Common myeloid progenitor, CD34-positive (primary cell): ENCODE data around the gene TNPO2.
A peak's percentile ranks its signal among the peaks of the same experiment; 100 is the strongest.
"Not testable (repeated sequence)": the region's sequence is repeated elsewhere in the genome, so short reads cannot be mapped to it uniquely, and the experiment has no call there.

Experiments
- CTCF ChIA-PET: fragments of 350-600 bp; sonication (Branson Sonifier 250); formaldehyde crosslinking; loops from one replicate; lab custom pipeline; 2021; ENCODE audit warnings: antibody characterized with exemption; lab: Charles Lee
- POLR2A ChIA-PET: fragments of 350-600 bp; sonication (Branson Sonifier 250); formaldehyde crosslinking; loops from one replicate; lab custom pipeline; 2021; ENCODE audit warnings: antibody characterized with exemption; lab: Charles Lee
- DNase-seq, 3 donors: peaks; one replicate each; pipeline versions ENCODE4 v3.0.0 to v3.0.0-alpha.2; 2013
- H3K27ac ChIP-seq, 2 experiments: 1 replicate in 1 of 2; 2 replicates in 1 of 2; pipeline ENCODE4 v1.7.0; 2013; ENCODE audit warnings: inconsistent platforms in 2 of 2, low read length in 2 of 2, mild to moderate bottlenecking in 2 of 2, low read depth in 1 of 2, moderate library complexity in 1 of 2; ENCODE audit not compliant: severe bottlenecking in 2 of 2, insufficient read depth in 1 of 2, poor library complexity in 1 of 2
- H3K27me3 ChIP-seq, 5 experiments: replicated peaks in 2 of 5; 1 replicate in 3 of 5; 2 replicates in 2 of 5; pipeline versions ENCODE4 v1.6.1 to v1.7.0; 2013; ENCODE audit warnings: low read length in 4 of 5, mild to moderate bottlenecking in 2 of 5, moderate library complexity in 2 of 5, inconsistent platforms in 1 of 5; ENCODE audit not compliant: insufficient read depth in 5 of 5, control insufficient read depth in 4 of 5
- H3K36me3 ChIP-seq, 4 experiments: 1 replicate in 2 of 4; 2 replicates in 2 of 4; pipeline versions ENCODE4 v1.6.1 to v1.7.0; 2013; ENCODE audit warnings: low read length in 3 of 4, control low read depth in 1 of 4, mild to moderate bottlenecking in 1 of 4; ENCODE audit not compliant: control insufficient read depth in 4 of 4, insufficient read depth in 4 of 4
- H3K4me1 ChIP-seq, 4 experiments: 1 replicate in 3 of 4; 2 replicates in 1 of 4; pipeline versions ENCODE4 v1.6.1 to v1.7.1; 2013; ENCODE audit warnings: low read length in 3 of 4, mild to moderate bottlenecking in 3 of 4, control low read depth in 1 of 4, inconsistent platforms in 1 of 4, moderate library complexity in 1 of 4; ENCODE audit not compliant: control insufficient read depth in 4 of 4, insufficient read depth in 4 of 4; ENCODE audit errors: control extremely low read depth in 1 of 4
- H3K4me3 ChIP-seq, 7 experiments: 1 replicate in 4 of 7; 2 replicates in 3 of 7; pipeline versions ENCODE4 v1.5.1 to v1.7.0; 2013; ENCODE audit warnings: mild to moderate bottlenecking in 7 of 7, low read length in 6 of 7, moderate library complexity in 6 of 7, inconsistent platforms in 2 of 7, low read depth in 2 of 7, control low read depth in 1 of 7; ENCODE audit not compliant: insufficient read depth in 4 of 7, control insufficient read depth in 1 of 7; ENCODE audit errors: extremely low read depth in 1 of 7
- H3K9me3 ChIP-seq, 5 experiments: 1 replicate in 4 of 5; 2 replicates in 1 of 5; pipeline versions ENCODE4 v1.6.1 to v1.7.1; 2013; ENCODE audit warnings: low read length in 4 of 5, mild to moderate bottlenecking in 2 of 5, inconsistent platforms in 1 of 5, low read depth in 1 of 5, moderate library complexity in 1 of 5; ENCODE audit not compliant: control insufficient read depth in 4 of 5, insufficient read depth in 2 of 5; ENCODE audit errors: control extremely low read depth in 1 of 5
- WGBS: methylation state at CpG from one replicate; pipeline ENCODE4 v1.1.5; 2013; ENCODE audit not compliant: insufficient coverage; 5-methylcytosine and 5-hydroxymethylcytosine counted together

Gene TNPO2

GRCh38 chr19:12730064-12730463, 6.3 kb upstream of the TNPO2 start:
- WGBS, result 87% methylated on average over 2 of the region's 3 CpGs
- H3K27ac ChIP-seq, result no peak overlapping the region

DNA sequence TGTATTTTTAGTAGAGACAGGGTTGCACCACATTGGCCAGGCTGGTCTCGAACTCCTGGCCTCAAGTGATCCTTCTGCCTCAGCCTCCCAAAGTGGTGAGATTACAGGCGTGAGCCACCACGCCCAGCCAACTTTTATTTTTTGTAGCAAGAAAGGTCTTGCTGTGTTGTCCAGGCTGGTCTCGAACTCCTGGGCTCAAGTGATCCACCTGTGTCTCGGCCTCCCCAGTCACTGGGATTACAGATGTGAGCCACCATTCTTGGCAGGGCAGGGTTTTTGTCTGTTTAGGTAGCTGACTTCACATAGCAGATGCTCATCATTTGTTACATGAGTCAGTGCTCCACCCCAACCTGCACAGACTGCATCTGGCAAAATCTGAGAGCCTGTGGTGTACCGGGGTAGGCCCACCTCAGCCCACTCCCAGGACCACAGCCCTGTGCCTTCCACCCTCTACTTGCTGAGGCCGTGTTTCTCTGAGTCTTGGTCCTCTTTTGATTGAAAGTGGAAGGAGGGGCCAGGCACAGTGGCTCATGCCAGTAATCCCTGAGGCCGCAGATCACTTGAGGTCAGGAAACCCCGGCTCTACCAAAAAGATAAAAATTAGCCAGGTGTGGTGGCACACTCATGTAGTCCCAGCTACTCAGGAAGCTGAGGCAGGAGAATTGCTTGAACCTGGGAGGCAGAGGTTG, 4.2 kb upstream of the TNPO2 start:
- WGBS, result 97% methylated on average over 9 of the region's 9 CpGs
- H3K4me3 ChIP-seq, result no peak overlapping the region
- H3K27me3 ChIP-seq, result no peaks in the 10 kb centered on the region
- ChIA-PET CTCF (interaction anchor here (0.9 to 43.3 kb wide), 3 partner anchors 9 to 33 kb away, joined by 3 to 776 read pairs (median 4); partner anchors contain the start of genes BEST2 and HOOK2), POLR2A (no interaction called here)
- H3K36me3 ChIP-seq, result peaks cover 10 to 48% (median 37%) of the 10 kb centered on the region in 4 experiments
- peaks cover 9 to 24% (median 22%) of the 10 kb centered on the region in 4 experiments for H3K4me1 ChIP-seq
- H3K27ac ChIP-seq, result no peak overlapping the region
- H3K9me3 ChIP-seq, result no peaks in the 10 kb centered on the region
- DNase-seq, result no peak

More at GRCh38 chr19:12730064-12730463, 6.3 kb upstream of the TNPO2 start:
- Histone ChIP-seq H3K36me3 (peaks cover 10 to 48% (median 37%) of the 10 kb centered on the region in 4 experiments), H3K4me3 (no peak overlapping the region), H3K9me3 (no peaks in the 10 kb centered on the region), H3K27me3 (no peaks in the 10 kb centered on the region), H3K4me1 (peaks cover 10 to 24% (median 18%) of the 10 kb centered on the region in 4 experiments)
- ChIA-PET CTCF (interaction anchor here (1.1 to 43.3 kb wide), 3 partner anchors 30 to 118 kb away, joined by 3 to 776 read pairs (median 4); partner anchors contain the start of genes BEST2 and HOOK2), POLR2A (no interaction called here)
- no peak for DNase-seq

DNA sequence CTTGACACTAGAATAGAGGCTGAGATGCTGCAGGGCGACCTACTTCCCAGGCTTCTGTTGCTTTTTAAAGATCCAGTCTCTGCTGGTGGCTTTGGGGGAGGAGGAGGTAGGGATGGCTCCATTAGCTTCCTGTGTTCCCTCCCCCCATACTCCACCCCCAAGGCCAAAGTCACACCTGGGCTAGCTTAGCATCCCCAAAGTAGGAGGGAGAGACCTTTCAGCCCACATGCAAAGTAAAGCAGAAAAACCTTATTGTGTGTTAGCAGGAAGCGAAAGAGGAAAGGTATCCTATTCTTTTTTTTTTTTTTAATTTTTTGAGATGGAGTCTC, 3.2 kb upstream of the TNPO2 start:
- CTCF ChIA-PET, result interaction anchor here (0.9 to 43.3 kb wide), 4 partner anchors 8 to 69 kb away, joined by 3 to 776 read pairs (median 4); partner anchors contain the start of genes BEST2 and HOOK2
- H3K4me3 ChIP-seq, result no peak overlapping the region
- peaks cover 9 to 19% (median 18%) of the 10 kb centered on the region in 4 experiments for H3K4me1 ChIP-seq

DNA sequence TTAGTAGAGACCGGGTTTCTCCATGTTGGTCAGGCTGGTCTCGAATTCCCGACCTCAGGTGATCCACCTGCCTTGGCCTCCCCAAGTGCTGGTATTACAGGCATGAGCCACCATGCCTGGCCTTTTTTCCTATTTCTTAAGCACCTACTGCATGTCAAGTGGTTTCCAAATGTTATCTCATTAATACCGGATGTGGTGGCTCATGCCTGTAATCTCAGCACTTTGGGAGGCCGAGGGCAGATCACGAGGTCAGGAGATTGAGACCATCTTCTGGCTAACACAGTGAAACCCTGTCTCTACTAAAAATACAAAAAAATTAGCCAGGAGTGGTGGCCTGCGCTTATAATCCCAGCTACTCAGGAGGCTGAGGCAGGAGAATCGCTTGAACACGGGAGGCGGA, 1.9 kb upstream of the TNPO2 start:
- ChIA-PET CTCF (interaction anchor here (43.3 kb wide), 1 partner anchor 35 kb away, joined by 776 read pairs; the partner anchor contains the start of genes BEST2 and HOOK2), POLR2A (interaction anchor here (0.7 kb wide), 1 partner anchor 27 kb away, joined by 3 read pairs; no protein-coding TSS in a partner anchor)
- Histone ChIP-seq H3K4me1 (peaks cover 12 to 29% (median 28%) of the 10 kb centered on the region in 4 experiments), H3K36me3 (peaks cover 10 to 34% (median 25%) of the 10 kb centered on the region in 4 experiments)
- H3K27me3 ChIP-seq, H3K27ac ChIP-seq, H3K9me3 ChIP-seq, H3K4me3 ChIP-seq, DNase-seq: not testable (repeated sequence)
- WGBS, result 96% methylated on average over 9 of the region's 10 CpGs

More for the DNA sequence above, 3.2 kb upstream of the TNPO2 start:
- DNase-seq, result no peak
- Histone ChIP-seq H3K27me3 (no peaks in the 10 kb centered on the region), H3K9me3 (no peaks in the 10 kb centered on the region), H3K27ac (no peak overlapping the region), H3K36me3 (peaks cover 10 to 45% (median 34%) of the 10 kb centered on the region in 4 experiments)
- POLR2A ChIA-PET, result no interaction called here
- WGBS, result 100% methylated on average over 1 of the region's 2 CpGs

DNA sequence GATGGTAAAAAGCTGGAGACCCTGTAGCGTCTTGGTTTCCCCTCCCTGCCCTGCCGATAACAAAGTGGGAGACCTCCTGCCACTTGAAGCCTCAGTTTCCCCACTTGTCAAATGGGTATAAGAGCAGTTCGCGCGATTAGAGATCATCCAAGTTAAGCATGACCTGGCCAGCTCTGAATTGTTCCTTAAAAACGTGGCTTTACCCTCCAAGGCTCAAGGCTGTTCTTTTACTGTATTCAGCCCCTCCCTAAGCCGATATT, 421 bp downstream of the TNPO2 start:
- Histone ChIP-seq H3K4me1 (peaks cover 12 to 35% (median 33%) of the 10 kb centered on the region in 4 experiments), H3K4me3 (peak overlapping the region; percentile 53 to 95 (median 78)), H3K9me3 (no peaks in the 10 kb centered on the region), H3K36me3 (peaks cover 6 to 31% (median 16%) of the 10 kb centered on the region in 4 experiments), H3K27ac (peak overlapping the region in 1 of 2 experiments; percentile 92), H3K27me3 (no peaks in the 10 kb centered on the region)
- DNase-seq, result no peak
- ChIA-PET CTCF (interaction anchor here (2.1 to 43.3 kb wide), 4 partner anchors 11 to 73 kb away, joined by 6 to 776 read pairs (median 17); partner anchors contain the start of genes BEST2, HOOK2 and TRIR), POLR2A (interaction anchor here (1.3 to 2.4 kb wide), 4 partner anchors 9 to 67 kb away, joined by 3 to 16 read pairs (median 4); partner anchors contain the start of genes GET3 and TRIR)
- 0% methylated on average over 7 of the region's 7 CpGs for WGBS

- Histone ChIP-seq H3K9me3 (no peaks in the 10 kb centered on the region), H3K4me1 (peaks cover 12 to 35% (median 33%) of the 10 kb centered on the region in 4 experiments), H3K36me3 (peaks cover 6 to 26% (median 14%) of the 10 kb centered on the region in 4 experiments), H3K4me3 (peak overlapping the region; percentile 67 to 95 (median 78)), H3K27me3 (no peaks in the 10 kb centered on the region), H3K27ac (peak overlapping the region; percentile 81 to 92)
- peak; percentile 99 for DNase-seq
- ChIA-PET POLR2A (interaction anchor here (1.0 to 2.4 kb wide), 7 partner anchors 9 to 70 kb away, joined by 3 to 16 read pairs (median 4); partner anchors contain the start of genes FBXW9, GET3 and TRIR), CTCF (interaction anchor here (1.3 to 43.3 kb wide), 7 partner anchors 9 to 125 kb away, joined by 3 to 776 read pairs (median 8); partner anchors contain the start of genes BEST2, HOOK2 and TRIR)
- WGBS, result under 1% methylated on average over 21 of the region's 32 CpGs
These were observed 959 bp downstream of the TNPO2 start for GRCh38 chr19:12722566-12723380.
